Amygdala (tissue), 56 donors: Measurements from ENCODE around the gene HNRNPA3.

Source experiments
- DNase-seq, 56 donors: peaks; one replicate each; lab custom pipeline; 2025; lab: John Stamatoyannopoulos, UW

The HNRNPA3 gene

DNA sequence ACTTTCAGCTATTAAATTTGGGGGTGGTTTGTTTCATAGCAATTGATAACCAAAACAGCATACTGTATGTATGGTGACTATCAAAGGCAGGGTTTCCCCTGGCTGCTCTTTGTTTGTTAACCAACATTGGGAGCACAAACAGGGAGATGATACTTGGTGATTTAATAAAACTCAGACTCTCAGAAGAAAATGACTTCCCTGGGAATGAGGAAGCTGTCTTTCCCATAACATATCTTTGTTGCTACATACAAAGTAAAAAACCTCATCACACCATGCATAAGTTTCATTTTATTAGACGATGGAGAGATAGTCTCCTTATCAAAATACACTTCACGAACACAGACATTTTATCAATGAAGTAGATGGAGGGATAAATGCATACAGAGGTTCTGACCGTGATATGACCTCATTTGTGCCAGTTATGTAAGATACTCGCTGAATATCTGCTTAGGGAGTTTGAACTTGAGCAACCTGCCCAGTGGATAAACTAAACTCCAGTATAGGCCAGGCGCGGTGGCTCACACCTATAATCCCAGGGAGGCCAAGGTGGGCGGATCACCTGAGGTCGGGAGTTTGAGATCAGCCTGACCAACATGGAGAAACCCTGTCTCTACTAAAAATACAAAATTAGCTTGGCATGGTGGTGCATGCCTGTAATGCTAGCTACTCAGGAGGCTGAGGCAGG lies 55.7 kb downstream of the HNRNPA3 start:
- no peak for DNase-seq

GRCh38 chr2:177268901-177269300 lies 56.3 kb downstream of the HNRNPA3 start:
- no peak for DNase-seq

- DNase-seq: no peak
Measured at GRCh38 chr2:177270531-177270930, 57.9 kb downstream of the HNRNPA3 start.

- no peak for DNase-seq
Measured at GRCh38 chr2:177271981-177272666, 59.5 kb downstream of the HNRNPA3 start.

DNA sequence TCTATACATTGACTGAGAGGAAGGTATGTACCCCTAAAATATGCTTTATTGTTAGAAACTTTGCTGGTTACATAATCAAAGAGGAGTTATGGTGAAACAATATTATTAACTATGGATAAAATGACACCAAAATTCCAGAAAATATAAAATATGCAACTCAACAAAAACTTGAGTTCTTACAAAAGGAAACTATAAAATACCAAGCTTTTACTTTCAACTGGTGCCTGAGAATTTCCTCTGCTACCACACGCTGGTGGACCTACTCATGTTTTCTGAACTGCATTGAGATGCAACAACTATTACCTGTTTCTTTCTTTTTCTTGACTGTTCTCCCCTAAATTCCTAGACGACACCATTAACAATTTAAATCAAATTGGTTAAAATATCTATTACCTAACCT lies 60.2 kb downstream of the HNRNPA3 start:
- no peak for DNase-seq

- DNase-seq: no peak
Measured at GRCh38 chr2:177273408-177273807, 60.8 kb downstream of the HNRNPA3 start.
